Panc1 (cell line): Measurements from ENCODE around the gene DGCR6.
"Not testable (repeated sequence)": the region's sequence is repeated elsewhere in the genome, so short reads cannot be mapped to it uniquely, and the experiment has no call there.

Experiments used
- POLR2AphosphoS5 ChIP-seq: IDR thresholded peaks from 2 replicates; pipeline ENCODE4 v1.6.1; 2012; ENCODE audit warnings: mild to moderate bottlenecking, low read depth, low read length, moderate library complexity
- SIN3A ChIP-seq: IDR thresholded peaks from 2 replicates; pipeline ENCODE4 v1.6.1; 2012; ENCODE audit warnings: low read depth, mild to moderate bottlenecking, low read length, moderate library complexity, borderline replicate concordance; ENCODE audit not compliant: insufficient read depth
- TCF7L2 ChIP-seq: IDR thresholded peaks from 2 replicates; pipeline ENCODE4 v1.6.1; 2011; ENCODE audit warnings: mild to moderate bottlenecking, low read depth, low read length, inconsistent platforms
- TF ChIP-seq, protein P1 (sequence below), 2 experiments: IDR thresholded peaks; 2 replicates each; pipeline ENCODE4 v1.6.1; 2011 to 2012; ENCODE audit warnings: low read depth in 2 of 2, control low read depth in 1 of 2, low read length in 1 of 2, mild to moderate bottlenecking in 1 of 2, moderate library complexity in 1 of 2; ENCODE audit not compliant: insufficient read depth in 1 of 2
- TF ChIP-seq, protein P2 (sequence below): fragments of 450-650 bp; IDR thresholded peaks from 2 replicates; pipeline ENCODE4 v1.5.1; 2017; ENCODE audit warnings: mild to moderate bottlenecking

DNA sequence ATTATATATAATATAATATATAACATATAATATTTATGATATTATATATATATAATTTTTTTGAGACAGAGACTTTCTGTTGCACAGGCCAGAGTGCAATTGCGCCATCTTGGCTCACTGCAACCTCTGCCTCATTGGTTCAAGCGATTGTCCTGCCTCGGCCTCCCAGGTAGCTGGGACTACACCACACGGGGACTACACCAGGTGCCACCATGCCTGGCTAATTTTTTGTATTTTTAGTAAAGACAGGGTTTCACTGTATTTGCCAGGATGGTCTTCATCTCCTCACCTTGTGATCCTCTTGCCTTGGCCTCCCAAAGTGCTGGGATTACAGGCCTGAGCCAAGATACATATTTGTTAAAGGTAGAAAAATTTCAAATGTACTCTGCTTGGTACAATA is 12.3 kb upstream of the DGCR6 start:
- TF ChIP-seq, protein P1, sequence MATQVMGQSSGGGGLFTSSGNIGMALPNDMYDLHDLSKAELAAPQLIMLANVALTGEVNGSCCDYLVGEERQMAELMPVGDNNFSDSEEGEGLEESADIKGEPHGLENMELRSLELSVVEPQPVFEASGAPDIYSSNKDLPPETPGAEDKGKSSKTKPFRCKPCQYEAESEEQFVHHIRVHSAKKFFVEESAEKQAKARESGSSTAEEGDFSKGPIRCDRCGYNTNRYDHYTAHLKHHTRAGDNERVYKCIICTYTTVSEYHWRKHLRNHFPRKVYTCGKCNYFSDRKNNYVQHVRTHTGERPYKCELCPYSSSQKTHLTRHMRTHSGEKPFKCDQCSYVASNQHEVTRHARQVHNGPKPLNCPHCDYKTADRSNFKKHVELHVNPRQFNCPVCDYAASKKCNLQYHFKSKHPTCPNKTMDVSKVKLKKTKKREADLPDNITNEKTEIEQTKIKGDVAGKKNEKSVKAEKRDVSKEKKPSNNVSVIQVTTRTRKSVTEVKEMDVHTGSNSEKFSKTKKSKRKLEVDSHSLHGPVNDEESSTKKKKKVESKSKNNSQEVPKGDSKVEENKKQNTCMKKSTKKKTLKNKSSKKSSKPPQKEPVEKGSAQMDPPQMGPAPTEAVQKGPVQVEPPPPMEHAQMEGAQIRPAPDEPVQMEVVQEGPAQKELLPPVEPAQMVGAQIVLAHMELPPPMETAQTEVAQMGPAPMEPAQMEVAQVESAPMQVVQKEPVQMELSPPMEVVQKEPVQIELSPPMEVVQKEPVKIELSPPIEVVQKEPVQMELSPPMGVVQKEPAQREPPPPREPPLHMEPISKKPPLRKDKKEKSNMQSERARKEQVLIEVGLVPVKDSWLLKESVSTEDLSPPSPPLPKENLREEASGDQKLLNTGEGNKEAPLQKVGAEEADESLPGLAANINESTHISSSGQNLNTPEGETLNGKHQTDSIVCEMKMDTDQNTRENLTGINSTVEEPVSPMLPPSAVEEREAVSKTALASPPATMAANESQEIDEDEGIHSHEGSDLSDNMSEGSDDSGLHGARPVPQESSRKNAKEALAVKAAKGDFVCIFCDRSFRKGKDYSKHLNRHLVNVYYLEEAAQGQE (IDR thresholded peaks at IDR 0.05; ENCODE audit: insufficient read depth in 1 of 2, low read depth in 2 of 2, low read length in 1 of 2), result not testable (repeated sequence)
- TF ChIP-seq, protein P2, sequence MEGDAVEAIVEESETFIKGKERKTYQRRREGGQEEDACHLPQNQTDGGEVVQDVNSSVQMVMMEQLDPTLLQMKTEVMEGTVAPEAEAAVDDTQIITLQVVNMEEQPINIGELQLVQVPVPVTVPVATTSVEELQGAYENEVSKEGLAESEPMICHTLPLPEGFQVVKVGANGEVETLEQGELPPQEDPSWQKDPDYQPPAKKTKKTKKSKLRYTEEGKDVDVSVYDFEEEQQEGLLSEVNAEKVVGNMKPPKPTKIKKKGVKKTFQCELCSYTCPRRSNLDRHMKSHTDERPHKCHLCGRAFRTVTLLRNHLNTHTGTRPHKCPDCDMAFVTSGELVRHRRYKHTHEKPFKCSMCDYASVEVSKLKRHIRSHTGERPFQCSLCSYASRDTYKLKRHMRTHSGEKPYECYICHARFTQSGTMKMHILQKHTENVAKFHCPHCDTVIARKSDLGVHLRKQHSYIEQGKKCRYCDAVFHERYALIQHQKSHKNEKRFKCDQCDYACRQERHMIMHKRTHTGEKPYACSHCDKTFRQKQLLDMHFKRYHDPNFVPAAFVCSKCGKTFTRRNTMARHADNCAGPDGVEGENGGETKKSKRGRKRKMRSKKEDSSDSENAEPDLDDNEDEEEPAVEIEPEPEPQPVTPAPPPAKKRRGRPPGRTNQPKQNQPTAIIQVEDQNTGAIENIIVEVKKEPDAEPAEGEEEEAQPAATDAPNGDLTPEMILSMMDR, result not testable (repeated sequence)
- not testable (repeated sequence) for TF ChIP-seq TCF7L2, POLR2AphosphoS5, SIN3A
